Measurements from ENCODE around the gene TSEN2.

Gene TSEN2

GRCh38 chr3:12557473-12558100 lies 73.3 kb downstream of the TSEN2 start:
- no peak for DNase-seq

DNA sequence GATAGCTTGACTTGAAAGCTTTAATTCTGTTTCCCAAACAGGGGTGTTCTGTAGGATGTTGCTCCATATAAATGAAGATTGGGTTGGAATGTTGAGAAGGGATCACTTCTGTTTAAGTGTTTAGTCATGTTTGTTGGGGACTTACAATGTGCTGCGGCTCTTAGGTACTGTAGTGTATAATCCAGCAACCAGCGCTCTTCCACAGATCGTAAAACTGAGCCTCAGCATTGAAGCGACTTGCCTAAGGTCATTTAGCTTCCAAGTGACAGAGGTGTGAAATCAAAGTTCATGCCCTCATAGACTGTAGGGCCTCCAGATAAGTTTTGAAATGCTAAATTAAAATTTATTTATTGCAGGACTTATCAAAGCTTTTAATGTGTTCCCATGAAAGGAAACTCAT lies 74.4 kb downstream of the TSEN2 start:
- DNase-seq: no peak

DNA sequence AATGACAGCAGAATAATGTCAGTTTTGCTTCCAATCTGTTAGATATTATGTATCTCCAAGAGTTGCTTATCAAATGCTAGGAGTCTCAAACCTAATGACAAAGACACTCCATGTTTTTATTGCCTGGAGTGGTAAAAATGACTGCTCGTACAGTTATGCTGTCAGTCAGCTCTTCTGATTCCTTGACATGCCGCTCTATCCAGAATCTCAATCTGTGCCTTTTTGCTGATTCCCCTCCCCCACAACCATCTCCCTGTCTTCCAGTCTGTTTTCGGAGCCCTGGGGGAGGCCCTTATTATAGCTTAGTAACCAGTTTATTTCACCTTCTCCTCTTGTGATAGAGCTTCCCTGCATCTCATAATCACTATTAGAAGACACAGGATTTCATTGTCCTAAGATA lies 75.2 kb downstream of the TSEN2 start:
- no peak for DNase-seq

DNA sequence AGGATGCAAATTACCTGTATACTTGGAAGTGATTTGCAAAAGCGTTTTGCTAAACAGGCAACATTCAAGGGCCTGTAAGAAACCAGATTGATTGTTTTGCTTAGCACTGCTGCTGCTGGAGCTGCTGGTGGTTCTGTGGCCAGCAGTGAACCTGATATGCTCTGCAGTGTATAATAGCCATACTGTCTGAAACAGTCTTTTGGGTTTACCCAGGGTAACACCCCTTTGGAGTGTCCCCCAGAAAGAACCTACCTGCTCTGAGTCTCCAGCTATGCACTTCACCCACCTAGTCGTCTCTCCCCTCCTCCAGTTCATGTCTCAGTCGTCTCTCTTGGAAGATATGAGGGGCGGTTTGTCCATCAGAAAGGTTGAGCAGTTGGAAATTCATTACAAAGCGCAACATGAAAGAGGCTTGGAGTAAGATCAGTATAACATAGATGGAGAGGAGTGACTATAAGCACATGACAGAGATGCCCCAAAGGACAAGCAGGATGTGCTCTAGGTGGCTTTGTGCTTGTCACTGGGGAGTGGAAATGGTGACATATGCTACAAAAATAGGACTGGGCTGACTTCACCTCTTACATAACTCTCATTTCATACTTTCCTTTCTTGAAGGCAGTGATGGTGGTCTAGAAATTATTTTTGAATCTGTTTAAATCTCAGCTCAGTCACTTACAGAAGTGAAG lies 76.4 kb downstream of the TSEN2 start:
- DNase-seq: no peak

- no peak for DNase-seq
These were observed 77.1 kb downstream of the TSEN2 start for GRCh38 chr3:12561397-12561796.

- DNase-seq: no peak
These were observed 78.2 kb downstream of the TSEN2 start for GRCh38 chr3:12562451-12562850.

DNA sequence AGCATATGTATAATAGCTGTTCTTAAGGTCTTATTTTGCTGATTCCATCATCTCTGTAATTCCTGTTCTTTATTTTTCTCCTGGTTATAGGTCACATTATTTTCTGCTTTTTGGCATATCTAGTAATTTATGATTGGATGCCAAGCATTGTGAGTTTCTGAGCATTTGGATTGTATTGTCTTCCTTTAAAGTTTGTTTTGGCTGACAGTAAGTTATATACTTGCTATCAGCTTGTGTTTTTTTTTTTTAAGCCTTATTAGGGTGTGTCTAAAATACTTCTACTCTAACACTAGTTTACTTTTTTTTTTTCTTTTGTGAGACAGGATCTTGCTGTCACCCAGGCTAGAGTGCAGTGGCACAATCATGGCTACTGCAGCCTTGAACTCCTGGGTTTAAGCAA lies 82.7 kb downstream of the TSEN2 start:
- DNase-seq: no peak

DNA sequence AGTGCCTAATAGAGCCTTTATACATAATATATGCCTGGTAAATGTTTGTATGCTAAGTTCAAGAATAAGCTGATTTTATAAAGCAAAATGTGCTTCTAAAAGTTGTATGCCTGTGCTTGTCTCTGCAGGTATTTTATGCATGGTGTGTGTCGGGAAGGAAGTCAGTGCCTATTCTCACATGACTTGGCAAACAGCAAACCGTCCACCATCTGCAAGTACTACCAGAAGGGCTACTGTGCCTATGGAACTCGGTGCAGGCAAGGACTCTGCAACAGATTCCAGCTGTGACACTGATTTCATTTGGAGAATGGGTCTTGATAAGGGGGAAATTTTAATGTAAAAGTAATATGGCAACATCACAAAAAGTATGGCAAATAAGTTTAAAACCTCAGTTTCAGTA lies 84.5 kb downstream of the TSEN2 start:
- DNase-seq: no peak

DNA sequence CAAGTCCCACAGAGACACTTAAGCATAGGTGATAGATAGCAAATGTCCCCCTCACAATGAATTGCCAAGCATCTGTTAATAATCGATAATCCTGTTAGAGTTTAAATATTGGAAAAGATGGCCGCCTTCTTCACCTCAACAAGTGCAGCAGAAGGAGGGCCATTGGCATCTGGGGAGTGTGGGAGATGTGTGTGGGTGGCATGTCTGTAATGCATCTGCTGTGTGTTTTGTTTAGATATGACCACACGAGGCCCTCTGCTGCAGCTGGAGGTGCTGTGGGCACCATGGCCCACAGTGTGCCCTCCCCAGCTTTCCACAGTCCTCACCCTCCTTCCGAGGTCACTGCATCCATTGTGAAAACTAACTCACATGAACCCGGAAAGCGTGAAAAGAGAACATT lies 85.6 kb downstream of the TSEN2 start:
- DNase-seq: no peak

GRCh38 chr3:12571986-12572385 lies 87.7 kb downstream of the TSEN2 start:
- DNase-seq: no peak

DNA sequence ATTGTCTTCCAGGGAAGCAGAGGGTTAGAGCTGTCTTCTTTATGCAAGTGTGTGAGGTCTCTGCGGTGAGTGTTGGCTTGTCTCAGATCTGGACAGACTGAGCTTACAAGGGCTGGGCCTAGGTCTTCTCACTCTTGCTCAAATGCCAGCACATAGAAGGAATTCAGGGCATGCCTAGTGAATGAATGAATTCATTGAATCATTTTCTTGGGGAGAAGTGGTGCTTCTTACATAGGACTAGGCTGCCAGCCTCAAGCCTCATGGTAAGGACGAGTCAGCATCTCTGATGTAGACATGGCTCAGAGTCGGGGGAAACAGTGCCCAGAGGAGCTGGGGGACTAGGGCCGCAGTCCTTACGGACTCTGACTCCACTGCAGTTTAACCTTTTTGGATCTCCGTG lies 89.9 kb downstream of the TSEN2 start:
- DNase-seq: no peak

DNA sequence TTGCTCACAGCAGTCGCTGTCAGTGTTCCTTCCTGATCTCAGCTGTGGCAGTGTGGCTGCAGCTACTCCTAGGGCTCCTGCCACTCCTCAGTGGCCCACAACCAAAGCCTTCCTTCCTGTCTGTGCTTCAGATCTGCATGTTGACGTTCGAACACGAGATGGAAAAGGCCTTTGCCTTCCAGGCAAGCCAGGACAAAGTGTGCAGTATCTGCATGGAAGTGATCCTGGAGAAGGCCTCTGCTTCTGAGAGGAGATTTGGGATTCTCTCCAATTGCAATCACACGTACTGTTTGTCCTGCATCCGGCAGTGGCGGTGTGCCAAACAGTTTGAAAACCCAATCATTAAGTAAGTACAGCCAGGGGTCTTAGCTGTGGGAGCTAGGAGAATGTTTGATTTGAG lies 90.4 kb downstream of the TSEN2 start:
- no peak for DNase-seq

- no peak for DNase-seq
These were observed 93.1 kb downstream of the TSEN2 start for GRCh38 chr3:12577379-12577778.

- DNase-seq: no peak
These were observed 94.5 kb downstream of the TSEN2 start for GRCh38 chr3:12578742-12579141.

GRCh38 chr3:12579456-12579855 lies 95.2 kb downstream of the TSEN2 start:
- no peak for DNase-seq

GRCh38 chr3:12579905-12580304 lies 95.6 kb downstream of the TSEN2 start:
- no peak for DNase-seq

DNA sequence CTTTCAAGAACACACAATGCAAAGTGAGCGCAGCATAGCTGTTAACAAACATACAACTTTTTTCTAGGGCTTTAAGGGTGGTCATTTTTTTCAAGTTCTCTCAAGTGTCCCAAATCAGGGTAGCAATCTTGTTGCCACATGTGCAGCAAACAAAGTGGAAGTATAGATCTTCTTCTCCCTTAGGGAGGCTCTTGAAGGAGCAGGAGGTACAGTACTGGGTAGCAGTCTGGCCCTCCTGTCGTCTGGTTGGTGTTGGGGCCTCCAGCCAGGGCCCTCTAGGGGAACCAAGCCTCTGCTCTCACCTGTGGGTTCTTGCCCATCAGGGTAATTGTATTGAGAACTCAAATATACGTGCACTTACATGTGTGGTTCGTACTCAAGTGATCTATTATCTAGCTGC lies 98.5 kb downstream of the TSEN2 start:
- no peak for DNase-seq
